H1 (cell line): ENCODE measurements around the gene TBC1D24.

Experiments
- CTCF ChIP-seq, 3 experiments: IDR thresholded peaks; 1 replicate in 2 of 3; 2 replicates in 1 of 3; pipeline versions ENCODE4 v1.5.1 to v1.6.1; 2011; ENCODE audit warnings: low read length in 3 of 3, mild to moderate bottlenecking in 3 of 3, inconsistent platforms in 2 of 3, low read depth in 1 of 3, moderate library complexity in 1 of 3; ENCODE audit not compliant: insufficient read depth in 1 of 3; ENCODE audit errors: control extremely low read depth in 1 of 3
- JUN ChIP-seq: IDR thresholded peaks from 2 replicates; pipeline ENCODE4 v1.6.1; 2011; ENCODE audit warnings: low read depth, mild to moderate bottlenecking, improper control_type of control experiment, low read length
- POLR2A ChIP-seq, 2 experiments: IDR thresholded peaks; 1 replicate in 1 of 2; 2 replicates in 1 of 2; pipeline ENCODE4 v1.6.1; 2011; ENCODE audit warnings: low read depth in 2 of 2, low read length in 2 of 2, mild to moderate bottlenecking in 2 of 2; ENCODE audit errors: control extremely low read depth in 1 of 2
- USF2 ChIP-seq: IDR thresholded peaks from 2 replicates; pipeline ENCODE4 v1.6.1; 2011; ENCODE audit warnings: low read length, improper control_type of control experiment

- TF ChIP-seq CTCF (IDR thresholded peaks at IDR 0.05; ENCODE audit: control extremely low read depth in 1 of 3, insufficient read depth in 1 of 3, low read depth in 1 of 3, low read length in 3 of 3), result no peak
- TF ChIP-seq USF2, result no peak
- TF ChIP-seq JUN, result no peak
- no peak for TF ChIP-seq POLR2A (IDR thresholded peaks at IDR 0.05; ENCODE audit: control extremely low read depth in 1 of 2, low read depth in 2 of 2, low read length in 2 of 2)
Measured at GRCh38 chr16:2451851-2452320, 23.0 kb upstream of the TBC1D24 start.
